Measurements from ENCODE around the gene PRRC2A.

DNA sequence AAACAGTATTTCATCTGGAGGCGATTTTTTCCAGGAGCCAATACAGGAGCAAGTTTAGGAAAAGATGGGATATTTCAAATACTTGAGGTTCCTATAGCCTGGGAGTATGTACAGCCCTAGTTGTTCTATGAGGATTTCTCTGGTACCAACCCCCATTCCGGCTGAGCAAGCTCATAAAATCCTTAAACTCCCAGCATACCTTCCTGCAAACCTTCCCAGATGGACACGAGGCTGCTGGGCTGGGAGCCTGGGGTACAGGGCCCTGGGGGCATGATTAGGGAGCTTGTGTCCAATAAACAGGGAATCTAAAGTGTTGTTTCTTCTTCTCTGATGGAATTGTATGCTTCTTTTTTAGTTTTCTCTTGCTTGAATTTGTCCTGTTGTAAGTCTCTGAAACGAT lies 1.5 kb downstream of the PRRC2A start:
- TF ChIP-seq PHF8 (IDR thresholded peaks at IDR 0.05; ENCODE audit: borderline replicate concordance, low read depth) (no peak), SMC3 (IDR thresholded peaks at IDR 0.05) (no peak), CTCF (IDR thresholded peaks at IDR 0.05) (no peak), RFX5 (IDR thresholded peaks at IDR 0.05) (no peak), POLR2A (IDR thresholded peaks at IDR 0.05; ENCODE audit: low read length) (no peak), USF2 (IDR thresholded peaks at IDR 0.05) (no peak), CBX8 (IDR thresholded peaks at IDR 0.05) (no peak), BCL3 (IDR thresholded peaks at IDR 0.05) (no peak), RARB (CRISPR knock-in tag; IDR thresholded peaks at IDR 0.05) (no peak), JUNB (IDR thresholded peaks at IDR 0.05) (no peak)
